ES-I3 (cell line): ENCODE measurements around the gene NOX4.

Source experiments
- H3K36me3 ChIP-seq: 2 replicates; pipeline ENCODE4 v1.6.1; 2013; ENCODE audit warnings: mild to moderate bottlenecking, low read length, control low read depth, moderate library complexity; ENCODE audit not compliant: insufficient read depth
- H3K4me1 ChIP-seq: 2 replicates; pipeline ENCODE4 v1.6.1; 2013; ENCODE audit warnings: mild to moderate bottlenecking, control low read depth, low read length; ENCODE audit not compliant: insufficient read depth
- H3K9ac ChIP-seq: 2 replicates; pipeline ENCODE4 v1.6.1; 2013; ENCODE audit warnings: low read depth, mild to moderate bottlenecking, low read length, moderate library complexity
- H3K9me3 ChIP-seq: 2 replicates; pipeline ENCODE4 v1.6.1; 2013; ENCODE audit warnings: mild to moderate bottlenecking, low read length, moderate library complexity; ENCODE audit not compliant: control insufficient read depth, insufficient read depth

NOX4 gene

DNA sequence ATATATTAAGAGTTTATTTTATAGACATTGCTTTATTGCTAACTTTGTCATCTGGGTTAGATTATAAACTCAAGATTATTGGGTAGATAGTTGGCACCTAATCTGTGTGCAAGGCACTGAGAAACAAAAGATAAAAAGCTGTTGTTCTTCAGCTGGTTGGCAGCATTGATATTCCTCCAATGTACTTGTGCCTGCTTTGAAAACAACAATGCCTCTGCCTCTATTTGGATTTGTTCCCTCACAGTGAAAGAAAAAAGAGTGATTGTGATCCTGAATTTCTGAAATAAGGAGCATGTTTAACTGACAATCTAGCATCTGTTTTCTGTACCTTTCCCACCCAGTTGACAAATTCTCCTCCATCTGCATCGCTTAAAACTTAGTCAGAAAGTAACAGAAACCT, 215.2 kb downstream of the NOX4 start:
- no peak overlapping the region for H3K9ac ChIP-seq
- peaks cover 4% of the 10 kb centered on the region; the same call in 1 of the 2 replicates for H3K4me1 ChIP-seq
- H3K36me3 ChIP-seq = no peaks in the 10 kb centered on the region
- no peaks in the 10 kb centered on the region for H3K9me3 ChIP-seq
